Activated T-helper 2 cell treated with anti-CD3 and anti-CD28 coated beads, Interferon-gamma antibody, Interleukin-2, Interleukin-4, amounts not matched to agents 10 μg/mL and 5 μg/mL and 100 μg/mL, durations not matched to agents 14 hours and 24 hours and 36 hours (primary cell): ENCODE results near the gene OSBPL10. TPM values are rescaled to one million over a fixed set of nuclear protein-coding genes. Genes with fewer than 3 reads are reported as not detected.

Experiments
- DNase-seq: peaks from one replicate; pipeline ENCODE4 v3.0.0; 2021; ENCODE audit warnings: low spot score
- H3K27ac Mint-ChIP-seq: one replicate; pipeline ENCODE4 v1.8.0; 2021; ENCODE audit warnings: mixed read lengths
- H3K27me3 Mint-ChIP-seq: one replicate; pipeline ENCODE4 v1.8.0; 2021; ENCODE audit warnings: low read depth, mixed read lengths
- H3K36me3 Mint-ChIP-seq: one replicate; pipeline ENCODE4 v1.8.0; 2021; ENCODE audit warnings: low read depth, mixed read lengths
- H3K4me1 Mint-ChIP-seq: one replicate; pipeline ENCODE4 v1.8.0; 2021; ENCODE audit warnings: low read depth, mixed read lengths
- H3K4me3 Mint-ChIP-seq: one replicate; pipeline ENCODE4 v1.8.0; 2021; ENCODE audit warnings: low read depth, mild to moderate bottlenecking, moderate library complexity, mixed read lengths
- H3K9me3 Mint-ChIP-seq: one replicate; pipeline ENCODE4 v1.8.0; 2021; ENCODE audit warnings: mixed read lengths
- intact Hi-C: fragments of 100-400 bp; cut with micrococcal nuclease; formaldehyde crosslinking; loops from one replicate; pipeline ENCODE4 v1.15.1; 2023
- total RNA-seq: library from RNA; stranded (reverse); gene quantifications from 2 replicates; pipeline ENCODE4 v1.2.3, GENCODE V29; 2022

Gene OSBPL10
- total RNA-seq, 1 donor from 2014 or later = 42.5 TPM

- peak overlapping the region; percentile 76 for H3K27ac Mint-ChIP-seq
- intact Hi-C loops = loop anchor here (1.0 to 10.0 kb wide), 6 partner anchors 17 to 446 kb away; partner anchors contain the start of gene STT3B
- peaks cover 39% of the 10 kb centered on the region for H3K27me3 Mint-ChIP-seq
- peaks cover 33% of the 10 kb centered on the region for H3K36me3 Mint-ChIP-seq
- DNase-seq = no peak
- peak overlapping the region; percentile 77 for H3K4me3 Mint-ChIP-seq
- peaks cover 21% of the 10 kb centered on the region for H3K4me1 Mint-ChIP-seq
- H3K9me3 Mint-ChIP-seq = no peaks in the 10 kb centered on the region
These were observed 1.9 kb downstream of the OSBPL10 start for GRCh38 chr3:31979001-31979697.

GRCh38 chr3:31978553-31978952, 2.5 kb downstream of the OSBPL10 start:
- no peak for DNase-seq
- intact Hi-C loops = loop anchor here (2.0 to 10.0 kb wide), 2 partner anchors 344 to 446 kb away; partner anchors contain the start of gene STT3B
- Mint-ChIP-seq H3K27ac (peak overlapping the region; percentile 76), H3K27me3 (peaks cover 39% of the 10 kb centered on the region), H3K4me1 (peaks cover 21% of the 10 kb centered on the region), H3K36me3 (peaks cover 33% of the 10 kb centered on the region), H3K9me3 (no peaks in the 10 kb centered on the region), H3K4me3 (peak overlapping the region; percentile 77)

DNA sequence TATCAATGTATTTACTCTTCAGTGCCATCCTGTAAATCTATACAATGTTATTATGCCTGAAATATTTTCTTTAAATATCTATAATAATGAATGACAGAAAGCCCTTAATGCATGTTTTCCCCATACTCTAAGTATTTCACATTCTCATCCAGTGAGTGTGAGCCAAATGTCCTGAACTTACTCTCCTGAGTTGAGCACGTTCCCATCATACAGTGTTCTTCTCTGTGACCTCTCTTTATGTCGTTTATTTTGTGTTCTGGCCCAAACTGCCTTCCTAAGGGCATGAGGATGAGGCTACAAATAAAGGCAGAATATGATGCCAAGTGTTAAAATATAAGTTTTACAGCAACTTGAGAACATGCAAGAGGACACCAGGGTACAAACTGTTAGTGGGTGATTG, 3.3 kb downstream of the OSBPL10 start:
- Mint-ChIP-seq H3K9me3 (no peaks in the 10 kb centered on the region), H3K36me3 (peaks cover 33% of the 10 kb centered on the region), H3K27me3 (peaks cover 36% of the 10 kb centered on the region), H3K4me3 (no peak overlapping the region), H3K4me1 (peaks cover 21% of the 10 kb centered on the region), H3K27ac (no peak overlapping the region)
- DNase-seq = no peak
- intact Hi-C loops = loop anchor here (2.0 to 10.0 kb wide), 2 partner anchors 343 to 445 kb away; partner anchors contain the start of gene STT3B

- peaks cover 22% of the 10 kb centered on the region for H3K27me3 Mint-ChIP-seq
These were observed 4.8 kb downstream of the OSBPL10 start for GRCh38 chr3:31976302-31976701.

DNA sequence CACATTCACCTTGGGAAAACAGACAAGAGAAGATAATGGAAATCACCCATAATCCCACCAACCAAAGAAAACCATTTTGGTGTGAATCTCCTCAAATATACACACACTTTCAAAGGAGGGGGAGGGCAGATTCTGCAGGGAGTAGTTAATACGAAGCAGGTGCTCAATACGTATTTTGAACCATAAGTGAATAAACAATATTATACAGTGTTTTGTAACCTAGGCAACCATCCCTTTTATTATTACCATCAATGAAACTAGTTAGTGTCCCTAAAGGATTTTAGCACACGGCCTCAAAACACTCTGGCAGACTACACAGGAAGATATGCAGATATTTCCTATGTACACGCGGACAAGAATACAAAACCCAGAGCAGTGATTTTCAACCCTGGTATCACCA, 6.1 kb downstream of the OSBPL10 start:
- H3K27me3 Mint-ChIP-seq = peaks cover 22% of the 10 kb centered on the region
- peaks cover 15% of the 10 kb centered on the region for H3K4me1 Mint-ChIP-seq
- peaks cover 33% of the 10 kb centered on the region for H3K36me3 Mint-ChIP-seq
- intact Hi-C loops = loop anchor here (10.0 kb wide), 1 partner anchor 340 kb away; no protein-coding TSS in a partner anchor
- H3K4me3 Mint-ChIP-seq = no peak overlapping the region
- DNase-seq = no peak
- no peaks in the 10 kb centered on the region for H3K9me3 Mint-ChIP-seq
- no peak overlapping the region for H3K27ac Mint-ChIP-seq

More at GRCh38 chr3:31976302-31976701, 4.8 kb downstream of the OSBPL10 start:
- Mint-ChIP-seq H3K4me3 (no peak overlapping the region), H3K36me3 (peaks cover 33% of the 10 kb centered on the region), H3K4me1 (peaks cover 15% of the 10 kb centered on the region), H3K9me3 (no peaks in the 10 kb centered on the region), H3K27ac (no peak overlapping the region)
- DNase-seq = no peak
- intact Hi-C loops = loop anchor here (10.0 kb wide), 1 partner anchor 342 kb away; no protein-coding TSS in a partner anchor

DNA sequence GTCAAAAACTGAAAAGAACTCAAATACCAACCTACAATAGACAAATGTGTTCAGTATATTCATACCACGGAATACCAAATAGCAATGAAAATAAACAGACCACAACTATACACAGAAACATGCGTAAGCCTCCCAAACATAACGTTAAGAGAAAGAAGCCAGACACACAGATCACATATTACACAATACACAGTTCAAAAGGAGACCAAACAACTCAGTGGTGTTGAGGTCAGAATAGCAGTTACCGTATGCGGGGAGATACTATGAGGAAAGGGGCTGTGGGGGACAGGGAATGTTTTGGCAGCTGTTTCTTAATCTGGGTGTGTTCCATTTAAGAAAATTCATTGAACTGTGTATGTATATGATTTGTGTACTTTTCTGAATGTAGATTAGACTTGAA, 6.6 kb downstream of the OSBPL10 start:
- Mint-ChIP-seq H3K4me3 (no peak overlapping the region), H3K9me3 (no peaks in the 10 kb centered on the region), H3K27me3 (peaks cover 19% of the 10 kb centered on the region), H3K27ac (no peak overlapping the region), H3K4me1 (peaks cover 12% of the 10 kb centered on the region), H3K36me3 (peaks cover 30% of the 10 kb centered on the region)
- DNase-seq = no peak
- intact Hi-C loops = loop anchor here (10.0 kb wide), 1 partner anchor 340 kb away; no protein-coding TSS in a partner anchor

GRCh38 chr3:31973837-31974236, 7.2 kb downstream of the OSBPL10 start:
- DNase-seq = no peak
- no peak overlapping the region for H3K27ac Mint-ChIP-seq
- peaks cover 6% of the 10 kb centered on the region for H3K4me1 Mint-ChIP-seq
- intact Hi-C loops = loop anchor here (10.0 kb wide), 1 partner anchor 339 kb away; no protein-coding TSS in a partner anchor
- peaks cover 14% of the 10 kb centered on the region for H3K27me3 Mint-ChIP-seq
- H3K9me3 Mint-ChIP-seq = no peaks in the 10 kb centered on the region
- peaks cover 26% of the 10 kb centered on the region for H3K36me3 Mint-ChIP-seq
- H3K4me3 Mint-ChIP-seq = no peak overlapping the region

DNA sequence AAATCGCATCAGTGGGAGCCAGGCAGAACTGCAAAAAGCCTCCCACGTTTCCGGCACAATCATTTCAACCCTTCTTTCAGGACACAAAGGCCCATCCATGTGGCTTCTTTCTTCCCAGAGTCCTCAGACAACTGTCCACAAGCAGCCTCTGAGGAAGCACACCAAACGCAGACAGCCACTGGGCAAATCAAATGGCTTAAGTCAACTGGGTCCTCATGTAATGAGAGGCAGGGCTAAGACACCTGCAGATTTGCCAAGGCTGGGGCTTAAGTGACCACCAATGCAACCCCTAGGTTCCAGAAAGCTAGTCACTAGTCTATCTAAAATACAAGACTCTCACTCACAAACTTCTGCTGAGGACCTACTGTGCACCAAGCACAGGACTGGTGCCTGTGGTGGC, 8.0 kb downstream of the OSBPL10 start:
- DNase-seq = no peak
- Mint-ChIP-seq H3K4me3 (no peak overlapping the region), H3K9me3 (no peaks in the 10 kb centered on the region), H3K36me3 (peaks cover 21% of the 10 kb centered on the region), H3K27me3 (peaks cover 9% of the 10 kb centered on the region), H3K27ac (no peak overlapping the region), H3K4me1 (no peaks in the 10 kb centered on the region)
- intact Hi-C loops = loop anchor here (10.0 kb wide), 1 partner anchor 338 kb away; no protein-coding TSS in a partner anchor

- Mint-ChIP-seq H3K4me1 (no peaks in the 10 kb centered on the region), H3K27me3 (peaks cover 5% of the 10 kb centered on the region), H3K9me3 (no peaks in the 10 kb centered on the region), H3K4me3 (no peak overlapping the region), H3K27ac (no peak overlapping the region), H3K36me3 (peaks cover 9% of the 10 kb centered on the region)
- intact Hi-C loops = loop anchor here (10.0 kb wide), 1 partner anchor 337 kb away; no protein-coding TSS in a partner anchor
- no peak for DNase-seq
These were observed 9.5 kb downstream of the OSBPL10 start for GRCh38 chr3:31971607-31972006.

DNA sequence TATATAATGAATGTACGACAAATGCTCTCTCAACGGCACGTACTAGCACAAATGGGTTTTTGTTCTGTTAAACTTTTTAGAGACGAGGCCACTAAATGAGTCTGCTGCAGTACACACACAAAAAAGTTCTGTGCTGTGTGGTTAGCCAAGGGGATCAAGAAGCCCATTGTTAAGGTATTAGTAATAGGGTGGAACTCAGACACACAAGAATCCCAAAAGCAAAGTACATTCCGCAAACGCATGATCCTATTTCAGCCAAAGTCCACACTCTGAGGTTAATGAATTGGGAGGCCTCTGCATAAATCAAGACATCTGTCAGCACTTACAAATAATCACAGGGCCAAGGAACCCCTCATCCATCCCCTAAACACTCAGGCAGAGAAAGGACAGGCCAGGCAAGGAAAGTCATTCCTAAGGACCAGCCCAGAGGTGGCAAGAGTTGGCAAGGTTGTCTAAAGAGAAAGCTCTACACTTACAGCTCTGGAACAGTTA, 12.1 kb downstream of the OSBPL10 start:
- Mint-ChIP-seq H3K4me1 (peaks cover 2% of the 10 kb centered on the region), H3K36me3 (no peaks in the 10 kb centered on the region), H3K9me3 (no peaks in the 10 kb centered on the region), H3K4me3 (no peak overlapping the region), H3K27ac (no peak overlapping the region), H3K27me3 (peaks cover 1% of the 10 kb centered on the region)
- intact Hi-C loops = no loop called here
- no peak for DNase-seq

- Mint-ChIP-seq H3K4me3 (no peak overlapping the region), H3K4me1 (peaks cover 5% of the 10 kb centered on the region), H3K27me3 (peaks cover 5% of the 10 kb centered on the region), H3K9me3 (no peaks in the 10 kb centered on the region), H3K36me3 (no peaks in the 10 kb centered on the region), H3K27ac (no peak overlapping the region)
- no peak for DNase-seq
- intact Hi-C loops = no loop called here
These were observed 12.6 kb downstream of the OSBPL10 start for GRCh38 chr3:31968369-31968926.

- Mint-ChIP-seq H3K4me1 (peaks cover 9% of the 10 kb centered on the region), H3K27me3 (peaks cover 5% of the 10 kb centered on the region), H3K27ac (no peak overlapping the region), H3K9me3 (no peaks in the 10 kb centered on the region), H3K36me3 (no peaks in the 10 kb centered on the region), H3K4me3 (no peak overlapping the region)
- intact Hi-C loops = no loop called here
- DNase-seq = no peak
These were observed 13.5 kb downstream of the OSBPL10 start for GRCh38 chr3:31967592-31967991.
